Lower leg skin (tissue), 3 donors: ENCODE measurements around the gene ELF1.

Source experiments
- CTCF ChIP-seq, 3 donors: fragments of 450-650 bp; IDR thresholded peaks; one replicate each; pipeline ENCODE4 v1.5.1; 2016; ENCODE audit warnings: antibody characterized with exemption in 3 of 3, mild to moderate bottlenecking in 3 of 3, moderate library complexity in 2 of 3
- POLR2A ChIP-seq, 2 donors: fragments of 450-650 bp; IDR thresholded peaks; one replicate each; pipeline ENCODE4 v1.6.1; 2016 to 2017; ENCODE audit warnings: antibody characterized with exemption in 2 of 2, mild to moderate bottlenecking in 1 of 2, moderate library complexity in 1 of 2

- TF ChIP-seq CTCF (IDR thresholded peaks at IDR 0.05) (no peak), POLR2A (IDR thresholded peaks at IDR 0.05) (peak in 1 of 2 donors; percentile 3)
Observed at GRCh38 chr13:41061075-41061913, 42.2 kb upstream of the ELF1 start, which contains the start of gene WBP4.
